ENCODE results near the gene PITHD1.

GRCh38 chr1:23748016-23748415, 30.2 kb upstream of the PITHD1 start:
- no peak for TF ChIP-seq CTCF (IDR thresholded peaks at IDR 0.05)
- no peak for TF ChIP-seq ZFX (IDR thresholded peaks at IDR 0.05; ENCODE audit: borderline replicate concordance)

Data from 22Rv1 (cell line).